Omental fat pad (tissue), 4 donors: ENCODE data around the gene PHF24. TPM values are rescaled to one million over a fixed set of nuclear protein-coding genes. Genes with fewer than 3 reads are reported as not detected.
A peak's percentile ranks its signal among the peaks of the same experiment; 100 is the strongest.

Experiments used
- ATAC-seq: fragments of 150-250 bp; one replicate; pipeline ENCODE4 v1.9.1; 2016; ENCODE audit warnings: mild to moderate bottlenecking, moderate library complexity; ENCODE audit not compliant: low FRiP score
- DNase-seq: peaks from one replicate; pipeline ENCODE4 v3.0.0-alpha.2; 2019; ENCODE audit warnings: low spot score
- total RNA-seq, 4 donors: library from RNA; depleted of rRNA; stranded (reverse); fragments of >200 nt; gene quantifications; one replicate each; pipeline ENCODE4 v1.1.0, GENCODE V29; 2016
- TF ChIP-seq, protein P1 (sequence below), 3 donors: fragments of 450-650 bp; IDR thresholded peaks; one replicate each; pipeline ENCODE4 v1.5.1; 2016 to 2017; ENCODE audit warnings: antibody characterized with exemption in 3 of 3, mild to moderate bottlenecking in 3 of 3, moderate library complexity in 2 of 3

Gene PHF24
- total RNA-seq, 4 donors from 2014 or later, result 0.28 to 0.95 (median 0.84) TPM; not detected in 1

DNA sequence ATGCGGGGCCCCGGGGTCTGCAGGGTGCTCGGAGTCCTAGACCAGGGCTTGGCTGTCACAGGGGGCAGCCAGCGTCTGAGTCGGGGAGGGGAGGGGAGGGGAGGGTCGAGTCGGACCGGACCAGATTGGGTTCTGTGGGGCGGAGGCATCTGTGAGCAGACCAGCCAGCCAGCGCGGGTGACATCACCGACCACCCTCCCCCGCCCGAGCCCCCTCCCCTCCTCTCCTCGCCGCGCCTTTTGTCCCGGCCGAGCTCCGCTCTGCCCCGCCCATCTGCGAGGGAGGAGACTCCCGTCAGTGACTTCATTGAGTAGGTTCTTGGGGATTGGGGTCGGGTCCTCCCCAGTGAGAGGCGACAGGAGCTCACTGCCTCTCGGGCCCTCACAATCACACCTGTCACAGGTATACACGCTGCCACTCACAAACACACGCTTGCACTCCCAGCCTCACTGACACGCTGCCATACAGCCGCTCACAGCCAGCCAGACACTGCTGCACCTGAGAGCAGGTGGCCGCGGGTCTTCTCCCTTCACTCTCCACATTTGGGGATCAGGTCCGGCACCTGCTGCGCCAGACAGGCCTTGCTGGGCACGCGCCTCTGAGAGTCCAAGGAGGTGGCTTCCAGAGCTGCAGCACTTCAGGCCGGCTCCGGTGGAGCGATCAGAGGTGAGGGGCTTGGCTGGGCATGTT is 32.0 kb downstream of the PHF24 start:
- peak; percentile 60 for DNase-seq
- TF ChIP-seq, protein P1, sequence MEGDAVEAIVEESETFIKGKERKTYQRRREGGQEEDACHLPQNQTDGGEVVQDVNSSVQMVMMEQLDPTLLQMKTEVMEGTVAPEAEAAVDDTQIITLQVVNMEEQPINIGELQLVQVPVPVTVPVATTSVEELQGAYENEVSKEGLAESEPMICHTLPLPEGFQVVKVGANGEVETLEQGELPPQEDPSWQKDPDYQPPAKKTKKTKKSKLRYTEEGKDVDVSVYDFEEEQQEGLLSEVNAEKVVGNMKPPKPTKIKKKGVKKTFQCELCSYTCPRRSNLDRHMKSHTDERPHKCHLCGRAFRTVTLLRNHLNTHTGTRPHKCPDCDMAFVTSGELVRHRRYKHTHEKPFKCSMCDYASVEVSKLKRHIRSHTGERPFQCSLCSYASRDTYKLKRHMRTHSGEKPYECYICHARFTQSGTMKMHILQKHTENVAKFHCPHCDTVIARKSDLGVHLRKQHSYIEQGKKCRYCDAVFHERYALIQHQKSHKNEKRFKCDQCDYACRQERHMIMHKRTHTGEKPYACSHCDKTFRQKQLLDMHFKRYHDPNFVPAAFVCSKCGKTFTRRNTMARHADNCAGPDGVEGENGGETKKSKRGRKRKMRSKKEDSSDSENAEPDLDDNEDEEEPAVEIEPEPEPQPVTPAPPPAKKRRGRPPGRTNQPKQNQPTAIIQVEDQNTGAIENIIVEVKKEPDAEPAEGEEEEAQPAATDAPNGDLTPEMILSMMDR (IDR thresholded peaks at IDR 0.05), result no peak
- peak; percentile 2 for ATAC-seq

DNA sequence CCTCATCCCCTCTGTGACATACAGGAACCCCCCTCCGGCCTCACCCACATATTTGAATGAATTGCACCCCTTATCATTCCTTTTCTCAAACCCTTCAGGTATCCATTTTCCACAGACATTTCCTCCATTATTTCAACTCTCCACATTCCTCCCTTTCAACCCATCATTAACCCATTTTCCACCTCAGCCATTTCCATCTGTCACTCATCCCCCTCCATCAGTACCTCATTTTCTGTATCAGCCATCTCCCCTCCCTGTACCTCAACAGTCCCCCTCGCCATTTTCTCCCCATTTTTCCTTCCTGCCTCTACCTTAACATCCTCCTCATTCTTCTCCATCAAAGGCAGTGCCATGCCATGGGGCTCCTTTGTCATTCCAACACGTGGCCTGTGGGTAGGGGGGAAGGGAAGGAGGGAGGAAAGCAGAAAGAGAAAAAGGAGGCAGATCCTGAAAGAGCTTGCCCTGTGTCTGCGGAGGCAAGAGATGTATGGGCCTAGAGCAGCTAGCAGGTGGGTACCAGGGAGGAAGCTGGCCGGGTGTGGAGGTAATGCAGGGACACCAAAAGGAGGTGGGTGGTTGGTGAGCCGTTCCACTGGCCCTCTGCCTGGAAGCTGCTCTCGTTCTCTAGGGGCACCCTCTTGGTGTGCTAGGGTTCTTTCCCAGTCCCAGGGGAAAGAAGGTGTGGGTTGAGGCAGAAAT is 33.0 kb downstream of the PHF24 start:
- DNase-seq (no peak), ATAC-seq (no peak)
- TF ChIP-seq, protein P1 (IDR thresholded peaks at IDR 0.05), result no peak

DNA sequence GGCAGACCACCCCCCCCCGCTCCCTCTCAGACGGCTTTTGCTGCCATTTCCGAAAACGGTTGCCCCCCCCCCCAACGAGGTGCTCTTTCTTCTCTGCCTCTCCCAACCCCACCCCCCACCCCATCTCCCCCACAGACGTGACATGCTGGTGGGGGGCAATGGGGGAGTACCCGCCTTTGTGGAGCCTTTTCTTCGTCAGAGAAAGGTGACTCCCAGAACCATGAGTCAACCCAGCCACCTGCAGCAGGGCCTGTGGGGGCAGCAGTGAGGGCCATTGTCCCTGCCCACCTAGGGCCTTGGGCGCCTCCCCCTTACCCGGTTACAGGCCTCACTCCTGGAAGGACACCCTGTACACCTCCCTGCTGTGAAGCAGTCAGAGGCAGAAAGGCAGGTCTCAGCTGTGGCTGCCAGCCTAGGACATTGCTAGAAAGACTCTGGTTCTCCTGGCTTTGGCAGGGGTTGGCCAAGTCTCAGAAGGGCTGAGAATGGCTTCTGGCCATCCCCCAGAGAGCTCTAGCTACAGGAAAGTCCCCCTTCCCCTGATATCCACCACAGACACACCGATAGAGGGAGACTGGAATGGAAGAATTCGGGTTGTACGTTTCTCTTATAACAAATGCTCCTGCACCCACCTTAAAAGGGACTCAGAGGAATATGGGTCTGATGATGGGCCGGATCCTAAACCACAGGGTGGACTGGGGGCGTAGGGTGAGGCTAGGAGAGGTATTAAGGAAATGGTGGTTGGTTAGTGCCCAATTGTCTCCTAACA is 33.7 kb downstream of the PHF24 start:
- ATAC-seq (no peak), DNase-seq (no peak)
- TF ChIP-seq, protein P1 (IDR thresholded peaks at IDR 0.05), result no peak

DNA sequence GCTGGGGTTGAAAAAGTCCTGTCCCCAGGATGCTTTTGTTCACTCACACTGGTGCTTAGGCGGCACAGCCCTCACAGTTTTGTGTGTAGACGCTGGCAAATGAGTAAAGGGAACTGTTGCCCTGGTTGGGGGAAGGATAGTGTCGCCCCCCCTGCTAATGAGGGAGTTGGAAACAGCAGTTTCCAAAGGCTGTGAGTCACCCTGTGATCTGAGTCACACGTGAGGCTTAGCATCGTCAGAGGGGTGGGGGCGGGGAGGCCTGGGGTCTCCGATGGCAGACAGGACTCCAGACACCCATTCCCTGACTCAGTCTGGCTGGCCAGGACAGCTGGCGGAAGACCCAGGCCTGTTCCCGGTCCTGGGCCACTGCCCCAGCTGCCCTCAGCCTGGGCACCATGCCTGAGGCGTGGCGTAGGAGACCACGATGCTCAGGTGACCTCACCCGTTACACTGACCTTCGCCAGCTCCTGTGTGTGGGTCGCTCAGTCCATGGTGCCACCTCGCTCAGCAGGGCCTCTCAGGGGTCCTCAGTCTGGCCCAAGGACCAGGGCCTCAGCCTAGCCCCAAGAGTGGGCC is 34.4 kb downstream of the PHF24 start:
- ATAC-seq (peak; percentile 24), DNase-seq (peak; percentile 62)
- TF ChIP-seq, protein P1 (IDR thresholded peaks at IDR 0.05), result no peak

DNA sequence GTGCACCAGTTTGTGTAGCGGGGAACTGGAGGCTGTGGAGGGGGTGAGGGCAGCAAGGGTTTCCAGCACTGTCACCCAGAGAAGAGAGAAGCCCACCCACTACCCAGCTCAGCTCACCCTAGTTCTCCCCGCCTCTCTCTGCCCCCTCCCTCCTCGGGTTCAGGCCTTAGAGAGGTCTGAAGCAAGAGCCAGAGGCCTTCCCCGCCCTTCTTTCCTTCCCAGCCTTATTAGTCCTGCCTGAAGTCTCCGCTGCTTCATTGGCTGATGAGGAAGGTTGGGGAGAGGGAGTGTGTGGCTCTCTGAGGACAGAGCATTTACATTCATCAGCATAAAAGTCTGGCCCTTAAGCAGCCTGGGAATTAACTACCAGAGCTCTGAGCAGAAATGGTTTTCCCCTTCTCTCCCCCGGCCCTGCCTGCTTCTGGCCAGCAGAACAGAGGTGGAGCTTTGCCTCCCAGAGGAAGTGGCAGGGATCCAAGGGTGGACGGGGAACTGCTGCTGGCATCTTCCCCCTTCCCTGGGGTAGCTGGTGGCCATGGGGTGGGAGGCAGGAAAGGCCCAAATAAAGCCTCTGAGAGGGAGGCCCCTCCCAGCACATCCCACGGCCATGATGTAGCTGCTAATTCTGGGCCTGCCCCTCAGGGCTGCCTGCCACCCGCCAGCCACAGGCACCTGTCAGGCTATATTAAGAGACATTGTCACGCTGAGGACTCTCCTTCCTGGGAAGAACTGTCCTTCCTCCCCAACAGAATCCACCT is 35.6 kb downstream of the PHF24 start:
- TF ChIP-seq, protein P1 (IDR thresholded peaks at IDR 0.05), result no peak
- ATAC-seq (peak; percentile 13), DNase-seq (peak; percentile 46)

DNA sequence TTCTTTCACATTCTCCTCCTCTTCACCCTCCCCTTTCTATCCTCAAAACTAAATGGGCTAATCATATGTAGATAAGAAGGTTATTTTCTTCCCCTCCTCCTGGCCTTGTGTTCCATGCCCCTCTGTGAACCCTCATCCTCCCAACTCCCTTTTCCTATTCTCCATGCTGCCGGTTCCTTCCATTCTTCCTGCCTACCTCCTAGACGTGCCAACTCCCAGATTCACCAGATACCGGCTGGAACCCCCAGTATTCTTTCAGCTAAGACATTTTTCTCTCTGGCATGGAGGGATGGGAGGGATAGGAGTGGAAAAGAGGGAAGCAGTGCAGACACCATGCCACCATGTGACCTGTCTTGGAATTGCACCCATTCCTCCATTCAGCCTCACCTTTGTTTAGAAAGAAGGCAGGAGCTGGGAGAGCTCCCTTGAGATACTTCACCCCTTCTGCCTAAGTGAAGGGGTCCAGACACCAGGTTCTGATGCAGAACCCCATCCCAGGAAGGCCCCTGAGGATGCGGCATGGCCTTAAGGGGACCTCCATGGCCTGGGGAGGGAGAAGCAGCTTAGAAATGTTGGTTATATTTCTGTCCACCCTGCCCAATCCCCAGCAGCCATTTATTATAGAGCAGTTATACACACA is 36.3 kb downstream of the PHF24 start:
- TF ChIP-seq, protein P1 (IDR thresholded peaks at IDR 0.05), result no peak
- no peak for DNase-seq
- ATAC-seq, result no peak
